A549 treated with DMSO at 1 μM for 4 hours (cell line): Measurements from ENCODE around the gene AGAP6. TPM values are rescaled to one million over a fixed set of nuclear protein-coding genes. Genes with fewer than 3 reads are reported as not detected.

ENCODE experiments used
- total RNA-seq: library from RNA; stranded (reverse); fragments of 200-300 nt; extraction: Qiagen RNA extraction; gene quantifications from 5 replicates; pipeline ENCODE4 v1.2.3, GENCODE V29; 2022; ENCODE audit warnings: low read depth

AGAP6 gene
- total RNA-seq = 7.6 to 11.7 TPM (median 9.2 TPM) in 5 replicates

GRCh38 chr10:49988376-49988775, at the start of gene AGAP6:
AGAP6 (plus strand) TSS chr10:49988406; CDS start chr10:49988716, 310 bp downstream.

GRCh38 chr10:49941447-49942338, 46.5 kb upstream of the AGAP6 start, which contains the start of the genes PARG and TIMM23B:
PARG (minus strand) TSS chr10:49942027; CDS start chr10:49941725, 302 bp downstream.
TIMM23B (plus strand) TSS chr10:49942053; CDS start chr10:49942195, 142 bp downstream.

Other genes with a start within 250 kb of the AGAP6 start
- gene OGDHL, start 226.1 kb upstream of the AGAP6 start, total RNA-seq = 0.15 to 0.42 TPM (median 0.22 TPM) in 5 replicates
- 17.0 to 21.8 TPM (median 20.0 TPM) in 5 replicates for gene PARG, start 46.4 kb upstream of the AGAP6 start, total RNA-seq
- 16.7 to 26.7 TPM (median 19.0 TPM) in 5 replicates for gene TIMM23B, start 46.4 kb upstream of the AGAP6 start, total RNA-seq
- 12.9 to 14.3 TPM (median 13.2 TPM) in 5 replicates for gene WASHC2A, start 79.5 kb downstream of the AGAP6 start, total RNA-seq